ENCODE data around the gene IL4I1. TPM values are rescaled to one million over a fixed set of nuclear protein-coding genes. Genes with fewer than 3 reads are reported as not detected.

IL4I1 gene
- total and polyA plus RNA-seq, 2 of the 8 experiments (the other 6 are each of a cell fraction or from before 2014, with no cell fraction given) = 0.41 to 0.76 TPM

GRCh38 chr19:49880162-49880869 lies 16.4 kb downstream of the IL4I1 start:
- 94% methylated on average over 10 of the region's 10 CpGs; no CpG with 5 or more reads in 1 of the 2 experiments for whole genome bisulfite sequencing, 2 experiments (ENCODE audit: extremely low coverage in 1 of 2, insufficient coverage in 1 of 2, insufficient read length in 1 of 2, insufficient replicate concordance in 2 of 2, low coverage in 1 of 2, low lambda C conversion rate in 2 of 2, missing lambda C conversion rate in 1 of 2)
- no peak for DNase-seq (ENCODE audit: low read depth in 1 of 2, low spot score in 2 of 2)
- no peak for TF ChIP-seq ATF3 (IDR thresholded peaks at IDR 0.05; ENCODE audit: insufficient read depth, low read depth, low read length)
- no peak for TF ChIP-seq RFX5 (IDR thresholded peaks at IDR 0.05; ENCODE audit: borderline replicate concordance, low read depth, low read length)
- no peak for TF ChIP-seq POLR2A (IDR thresholded peaks at IDR 0.05; ENCODE audit: control extremely low read depth in 1 of 2, low read depth in 2 of 2, low read length in 2 of 2)
- no peak for TF ChIP-seq HDAC6 (IDR thresholded peaks at IDR 0.05; ENCODE audit: low read depth, low read length)
- TF ChIP-seq TAF7 (optimal IDR thresholded peaks at IDR 0.05; ENCODE audit: borderline replicate concordance, low read depth, low read length) = no peak
- no peak for TF ChIP-seq FOSL1 (IDR thresholded peaks at IDR 0.05; ENCODE audit: insufficient read depth, low read depth, low read length)
- TF ChIP-seq RAD21 (IDR thresholded peaks at IDR 0.05 in 1 of 2, conservative IDR thresholded peaks at IDR 0.05 in 1 of 2; ENCODE audit: low read depth in 2 of 2, low read length in 2 of 2) = no peak
- no peak for TF ChIP-seq YY1 (IDR thresholded peaks at IDR 0.05; ENCODE audit: low read depth, low read length)
- TF ChIP-seq SAP30 (IDR thresholded peaks at IDR 0.05; ENCODE audit: insufficient read depth, insufficient replicate concordance, low read length) = no peak
- no peak for TF ChIP-seq ASH2L (IDR thresholded peaks at IDR 0.05; ENCODE audit: low read length)
- TF ChIP-seq JUN (IDR thresholded peaks at IDR 0.05; ENCODE audit: low read depth, low read length) = no peak

More at GRCh38 chr19:49880162-49880869, 16.4 kb downstream of the IL4I1 start:
- H3K9ac ChIP-seq (replicated peaks in 1 of 4; ENCODE audit: extremely low read depth in 1 of 4, low read depth in 3 of 4, low read length in 3 of 4) = no peak overlapping the region
- no peak overlapping the region for H3K27ac ChIP-seq (ENCODE audit: low read depth, low read length)
- ChIA-PET POLR2A (ENCODE audit: partially characterized antibody) (interaction anchor here (0.6 to 6.2 kb wide), 8 partner anchors 8 to 440 kb away, joined by 3 to 76 read pairs (median 3); partner anchors contain the start of gene PNKP), CTCF (ENCODE audit: partially characterized antibody) (interaction anchor here (1.1 to 2.0 kb wide), 4 partner anchors 9 to 191 kb away, joined by 3 to 5 read pairs (median 3); partner anchors contain the start of gene ADM5)
- H3K79me1 ChIP-seq (ENCODE audit: low read depth, low read length) = peaks cover 12% of the 10 kb centered on the region
- H2BK20ac ChIP-seq (ENCODE audit: low read length) = no peak overlapping the region
- H4K20me1 ChIP-seq (replicated peaks in 1 of 2; ENCODE audit: control insufficient read depth in 1 of 2, insufficient read depth in 2 of 2, low read length in 2 of 2) = peaks cover 10 to 18% of the 10 kb centered on the region in 2 experiments
- H3K23ac ChIP-seq (ENCODE audit: insufficient read length) = no peak overlapping the region
- H3K4ac ChIP-seq (replicated peaks; ENCODE audit: insufficient read length, low read depth, low read length) = no peak overlapping the region
- H3K23me2 ChIP-seq (ENCODE audit: low read depth, low read length) = peaks cover 16% of the 10 kb centered on the region
- H3K4me2 ChIP-seq (ENCODE audit: insufficient read depth in 1 of 2, low read depth in 2 of 2, low read length in 2 of 2) = no peak overlapping the region
- H3K79me2 ChIP-seq (ENCODE audit: control insufficient read depth in 1 of 2, insufficient read depth in 2 of 2, low read length in 2 of 2) = peaks cover 0 to 19% of the 10 kb centered on the region in 2 experiments; a peak in 2 of 4 replicates
- no peak overlapping the region; the same call in 1 of the 2 replicates for H2BK5ac ChIP-seq (ENCODE audit: low read depth, low read length)
- no peak overlapping the region for H3K4me3 ChIP-seq (ENCODE audit: extremely low read depth in 1 of 4, insufficient read depth in 2 of 4, low read depth in 3 of 4, low read length in 4 of 4)
- no peak overlapping the region for H3K14ac ChIP-seq (ENCODE audit: insufficient read length)
- no peak overlapping the region for H3K18ac ChIP-seq (ENCODE audit: extremely low read depth, low read length)
- no peak overlapping the region for H4K91ac ChIP-seq (replicated peaks; ENCODE audit: insufficient read length, low read length)
- H2BK120ac ChIP-seq (replicated peaks; ENCODE audit: low read depth, low read length) = no peak overlapping the region
- no peak overlapping the region for H4K5ac ChIP-seq (ENCODE audit: insufficient read length, low read depth, low read length)
- H3K9me3 ChIP-seq (ENCODE audit: insufficient read depth in 2 of 2, low read depth in 1 of 2, low read length in 1 of 2) = no peaks in the 10 kb centered on the region
- no peak overlapping the region for H2AFZ ChIP-seq (ENCODE audit: low read length)
- no peak overlapping the region for H2BK12ac ChIP-seq (ENCODE audit: low read depth, low read length)
- H3K56ac ChIP-seq (replicated peaks; ENCODE audit: insufficient read length, low read depth, low read length) = no peak overlapping the region
- H4K8ac ChIP-seq (ENCODE audit: extremely low read depth, insufficient read depth, low read length) = peak overlapping the region; percentile 7
- peaks cover 22 to 56% (median 47%) of the 10 kb centered on the region in 4 experiments for H3K36me3 ChIP-seq (ENCODE audit: control insufficient read depth in 2 of 4, insufficient read depth in 4 of 4, low read length in 3 of 4)
- peaks cover 0 to 10% (median 6%) of the 10 kb centered on the region in 4 experiments; a peak in 6 of 7 replicates for H3K4me1 ChIP-seq (replicated peaks in 1 of 4; ENCODE audit: control insufficient read depth in 3 of 4, insufficient read depth in 4 of 4, low read length in 3 of 4)
- H3K27me3 ChIP-seq (replicated peaks in 1 of 4; ENCODE audit: control insufficient read depth in 3 of 4, extremely low read depth in 1 of 4, insufficient read depth in 3 of 4, low read length in 3 of 4) = no peaks in the 10 kb centered on the region
- FAIRE-seq = no peak
- no peak overlapping the region for H2BK15ac ChIP-seq (ENCODE audit: low read length)
- no peak overlapping the region for H2AK5ac ChIP-seq (ENCODE audit: low read depth, low read length)

All from H1 (cell line).